ENCODE data around the gene FHIP1B.
"Not testable (repeated sequence)": the region's sequence is repeated elsewhere in the genome, so short reads cannot be mapped to it uniquely, and the experiment has no call there.

DNA sequence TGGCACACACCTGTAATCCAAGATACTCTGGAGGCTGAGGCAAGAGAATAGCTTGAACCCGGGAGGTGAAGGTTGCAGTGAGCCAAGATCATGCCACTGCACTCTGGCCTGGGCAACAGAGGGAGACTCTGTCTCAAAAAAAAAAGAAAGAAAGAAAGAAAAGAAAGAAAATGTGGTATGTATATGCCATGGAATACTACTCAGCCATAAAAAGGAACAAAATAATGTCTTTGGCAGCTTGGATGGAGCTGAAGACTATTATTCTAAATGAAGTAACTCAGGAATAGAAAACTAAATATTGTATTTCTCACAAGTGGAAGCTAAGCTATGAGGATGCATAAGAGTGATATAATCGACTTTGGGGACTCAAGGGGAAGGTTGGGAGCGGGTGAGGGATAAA, 14.5 kb upstream of the FHIP1B start:
- TF ChIP-seq EZH2 (IDR thresholded peaks at IDR 0.05; ENCODE audit: insufficient read depth, poor library complexity, severe bottlenecking); EZH2phosphoT487 (IDR thresholded peaks at IDR 0.05; ENCODE audit: insufficient read depth, low read depth): not testable (repeated sequence)
